HG03060 (cell line): ENCODE data around the gene HK1.
"Not testable (repeated sequence)": the region's sequence is repeated elsewhere in the genome, so short reads cannot be mapped to it uniquely, and the experiment has no call there.

Experiments used
- ATAC-seq: cut with Tn5 transposase; IDR thresholded peaks from one replicate; pipeline ENCODE4 v1.9.1; 2021; ENCODE audit warnings: low read depth, moderate number of reproducible peaks; ENCODE audit not compliant: unreplicated experiment

The HK1 gene

GRCh38 chr10:69253171-69253570, 25.1 kb upstream of the HK1 start:
- no peak for ATAC-seq

DNA sequence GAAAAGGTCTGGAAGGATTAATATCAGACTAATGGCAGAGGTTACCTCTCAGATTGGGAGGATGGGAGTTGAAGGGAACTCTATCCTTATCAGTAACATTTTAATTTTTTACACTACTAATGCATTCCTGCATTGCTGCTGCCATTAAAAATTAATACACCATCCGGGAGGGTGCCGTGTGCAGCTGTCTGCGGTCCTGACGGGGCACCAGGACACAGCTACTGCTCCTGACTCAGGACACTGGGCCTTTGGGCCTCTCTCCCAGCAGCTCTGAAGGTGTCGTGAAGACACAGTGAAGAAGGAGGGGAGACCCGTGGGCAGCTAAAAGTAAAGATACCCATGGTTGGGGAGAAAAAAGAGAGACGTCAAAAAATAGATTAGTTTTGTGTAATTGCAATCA, 23.4 kb upstream of the HK1 start:
- ATAC-seq = no peak

GRCh38 chr10:69259547-69260243, 18.6 kb upstream of the HK1 start:
- no peak for ATAC-seq

DNA sequence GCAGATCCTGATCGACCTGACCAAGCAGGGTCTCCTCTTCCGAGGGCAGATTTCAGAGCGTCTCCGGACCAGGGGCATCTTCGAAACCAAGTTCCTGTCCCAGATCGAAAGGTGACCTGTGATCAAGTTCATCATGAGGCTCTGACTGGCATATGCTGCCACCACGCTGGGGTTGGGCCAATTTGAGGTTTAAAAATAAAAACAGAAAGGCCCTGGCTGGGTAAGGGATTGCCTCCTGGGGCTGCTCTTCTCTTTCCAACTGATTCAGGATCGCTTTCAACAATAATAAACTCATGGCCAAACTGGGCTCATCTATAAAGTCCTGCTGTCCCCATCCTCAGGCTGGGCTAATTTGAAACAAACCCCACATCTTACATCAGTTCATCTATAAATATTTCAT, 17.1 kb upstream of the HK1 start:
- ATAC-seq = no peak

DNA sequence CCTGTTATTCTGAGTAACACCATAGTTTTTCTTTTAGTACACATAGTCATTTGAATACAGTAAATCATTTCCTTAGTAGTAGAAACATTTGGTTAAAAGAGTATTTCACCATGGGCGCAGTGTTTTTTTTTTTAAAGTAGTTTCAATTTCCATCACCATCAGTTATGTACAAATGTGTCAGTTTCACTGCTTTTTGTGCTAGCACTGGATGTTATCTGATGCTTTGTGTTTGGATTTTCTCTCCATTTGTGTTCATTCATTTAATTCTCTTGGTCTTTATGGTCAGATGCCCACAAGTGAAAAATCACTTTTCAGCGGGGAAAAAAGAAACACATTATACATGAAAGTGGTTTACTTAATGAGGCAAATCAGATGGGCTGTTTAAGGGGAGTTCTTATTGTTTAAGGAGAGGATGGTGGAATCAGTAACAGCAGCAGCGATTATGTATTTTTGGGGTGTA, 16.0 kb upstream of the HK1 start:
- no peak for ATAC-seq

- ATAC-seq = no peak
Measured at GRCh38 chr10:69265521-69265920, 12.8 kb upstream of the HK1 start.

GRCh38 chr10:69268761-69269416, 9.4 kb upstream of the HK1 start:
- no peak for ATAC-seq

- no peak for ATAC-seq
Measured at GRCh38 chr10:69269761-69270160, 8.5 kb upstream of the HK1 start.

DNA sequence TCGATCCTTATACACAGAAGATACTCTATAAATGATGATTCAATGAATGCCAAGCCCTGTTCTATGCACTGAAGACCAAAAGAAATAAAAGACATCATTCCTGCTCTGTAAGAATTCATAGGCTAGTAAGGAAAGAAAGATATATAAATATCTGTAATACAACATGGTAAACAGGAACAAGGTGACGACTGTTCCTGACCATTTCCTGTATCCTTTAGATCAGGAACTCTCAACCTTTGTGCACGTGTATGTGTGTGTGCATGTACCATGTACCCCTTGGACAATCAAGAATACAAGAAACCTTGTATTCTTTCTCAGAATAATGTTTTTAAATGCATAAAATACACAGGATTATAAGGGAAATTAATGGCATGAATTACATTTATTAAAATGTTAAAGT, 7.3 kb upstream of the HK1 start:
- ATAC-seq = no peak

DNA sequence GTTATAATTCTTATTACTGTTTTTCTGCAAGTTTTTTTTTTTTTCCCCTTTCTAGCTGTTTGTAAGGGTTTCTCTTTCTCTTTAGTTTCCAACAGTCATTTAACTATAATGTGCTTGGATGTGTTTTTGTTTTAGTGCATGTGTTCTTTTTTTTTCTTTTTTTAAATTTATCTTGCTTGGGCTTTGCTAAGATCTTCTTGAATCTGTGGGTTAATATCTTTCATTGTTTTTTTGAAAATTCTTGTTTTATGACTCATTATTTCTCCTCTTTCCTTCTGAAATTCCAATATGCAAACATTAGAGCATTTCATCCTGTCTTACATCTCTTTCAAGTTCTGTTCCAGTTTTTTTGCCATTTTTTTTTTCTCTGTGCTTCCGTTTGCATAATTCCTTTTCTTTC, 5.7 kb upstream of the HK1 start:
- no peak for ATAC-seq

GRCh38 chr10:69275444-69275843, 2.9 kb upstream of the HK1 start:
- no peak for ATAC-seq

- no peak for ATAC-seq
Measured at GRCh38 chr10:69276503-69276902, 1.8 kb upstream of the HK1 start.

DNA sequence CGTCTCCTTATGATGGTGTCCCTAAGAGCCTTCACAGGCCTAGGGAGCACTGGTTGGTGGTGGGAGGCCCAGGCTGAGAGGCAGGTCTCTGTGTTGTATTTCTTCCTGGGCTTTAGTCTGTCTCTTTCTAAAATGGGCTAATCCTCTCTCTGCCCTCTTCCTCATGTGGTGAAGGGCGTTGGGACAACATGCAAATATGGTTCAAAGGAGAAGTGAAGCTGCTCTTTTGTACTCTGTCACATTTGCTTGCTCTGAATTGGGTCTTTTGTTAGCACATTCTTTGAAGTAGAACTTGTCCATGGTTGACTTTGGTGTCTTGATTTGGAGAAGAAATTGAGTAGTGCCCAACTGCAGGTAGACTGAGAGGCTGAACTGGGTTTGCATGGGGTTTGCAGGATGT, 814 bp downstream of the HK1 start:
- no peak for ATAC-seq

- ATAC-seq = no peak
Measured at GRCh38 chr10:69281507-69282413, 3.5 kb downstream of the HK1 start.

DNA sequence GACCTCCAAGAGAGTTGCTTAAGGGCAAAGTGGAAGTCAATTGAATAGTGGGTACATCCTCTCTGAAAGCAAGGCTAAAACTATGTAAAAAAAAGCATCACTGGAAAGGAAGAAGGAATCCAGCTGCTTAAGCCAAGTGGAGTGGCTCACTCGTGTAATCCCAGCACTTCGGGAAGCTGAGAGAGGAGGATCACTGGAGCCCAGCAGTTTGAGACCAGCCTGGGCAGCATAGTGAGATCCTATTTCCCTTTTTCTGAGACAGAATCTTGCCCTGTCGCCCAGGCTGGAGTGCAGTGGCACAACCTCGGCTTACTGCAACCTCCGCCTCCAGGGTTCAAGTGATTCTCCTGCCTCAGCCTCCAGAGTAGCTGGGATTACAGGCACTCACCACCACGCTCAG, 6.1 kb downstream of the HK1 start:
- not testable (repeated sequence) for ATAC-seq

DNA sequence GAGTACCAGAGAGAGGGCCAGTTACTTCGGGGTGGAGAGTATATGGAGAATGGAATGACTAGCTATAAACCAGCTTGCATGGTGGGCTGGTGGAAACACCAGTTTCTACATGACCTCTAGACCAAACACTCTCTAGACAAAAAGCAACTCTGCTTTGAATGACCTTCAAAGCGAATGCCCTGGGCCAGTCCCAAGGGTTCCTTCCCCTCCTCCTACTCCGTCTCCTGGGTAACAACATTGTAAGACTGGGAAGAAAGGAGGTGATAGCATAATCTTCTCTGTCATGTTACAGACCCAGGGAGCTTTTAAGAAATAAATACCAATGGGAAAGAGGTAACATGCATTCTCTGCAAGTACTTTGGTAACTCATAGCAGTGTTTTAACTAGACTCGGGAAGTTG, 7.4 kb downstream of the HK1 start:
- ATAC-seq = no peak

- ATAC-seq = no peak
Measured at GRCh38 chr10:69287181-69287580, 8.9 kb downstream of the HK1 start.

DNA sequence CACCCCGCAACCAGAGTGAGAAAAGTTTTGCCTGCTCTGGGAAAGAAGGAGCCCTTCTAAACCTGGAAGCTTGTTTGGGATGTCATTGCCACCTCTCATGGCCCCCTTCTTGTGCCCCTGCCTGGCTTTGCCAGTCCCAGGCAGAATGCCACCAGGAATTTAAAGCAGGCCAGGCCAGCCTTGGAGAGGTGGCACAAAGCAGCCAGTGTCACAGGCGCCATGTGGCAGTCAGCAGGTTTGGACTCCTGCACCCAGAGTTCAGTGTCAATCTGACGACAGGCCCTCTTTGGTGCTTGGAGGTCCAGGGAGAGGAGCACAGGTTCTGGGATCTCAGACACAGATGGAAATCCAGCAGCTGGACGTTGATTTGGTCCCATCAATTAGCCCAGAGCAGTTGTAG, 12.7 kb downstream of the HK1 start:
- ATAC-seq = no peak

- no peak for ATAC-seq
Measured at GRCh38 chr10:69292459-69292858, 14.2 kb downstream of the HK1 start.

GRCh38 chr10:69295027-69295636, 16.8 kb downstream of the HK1 start:
- no peak for ATAC-seq

- ATAC-seq = no peak
Measured at GRCh38 chr10:69303632-69304051, 25.3 kb downstream of the HK1 start.
